HG02938 (cell line): ENCODE results near the gene ANKRD24.
A peak's percentile ranks its signal among the peaks of the same experiment; 100 is the strongest.
"Not testable (repeated sequence)": the region's sequence is repeated elsewhere in the genome, so short reads cannot be mapped to it uniquely, and the experiment has no call there.

Source experiments
- ATAC-seq: cut with Tn5 transposase; IDR thresholded peaks from one replicate; pipeline ENCODE4 v1.9.1; 2021; ENCODE audit warnings: mild to moderate bottlenecking, moderate library complexity; ENCODE audit not compliant: unreplicated experiment

ANKRD24 gene

GRCh38 chr19:4230237-4230636 is 47.7 kb downstream of the ANKRD24 start:
- ATAC-seq = not testable (repeated sequence)

- ATAC-seq = not testable (repeated sequence)
These were observed 49.0 kb downstream of the ANKRD24 start for GRCh38 chr19:4231521-4231920.

GRCh38 chr19:4232139-4232538 is 49.6 kb downstream of the ANKRD24 start:
- ATAC-seq = not testable (repeated sequence)

GRCh38 chr19:4232614-4233281 is 50.3 kb downstream of the ANKRD24 start:
- ATAC-seq = no peak

- no peak for ATAC-seq
These were observed 50.9 kb downstream of the ANKRD24 start for GRCh38 chr19:4233282-4233853.

GRCh38 chr19:4234142-4234861 is 51.8 kb downstream of the ANKRD24 start:
- ATAC-seq = no peak

- no peak for ATAC-seq
These were observed 52.3 kb downstream of the ANKRD24 start for GRCh38 chr19:4234862-4235201.

GRCh38 chr19:4237510-4237909 is 55.0 kb downstream of the ANKRD24 start:
- not testable (repeated sequence) for ATAC-seq

- no peak for ATAC-seq
These were observed 56.3 kb downstream of the ANKRD24 start for GRCh38 chr19:4238831-4239230.

- no peak for ATAC-seq
These were observed 59.4 kb downstream of the ANKRD24 start for GRCh38 chr19:4241824-4242430.

- ATAC-seq = not testable (repeated sequence)
These were observed 63.4 kb downstream of the ANKRD24 start for GRCh38 chr19:4245938-4246337.

GRCh38 chr19:4246767-4247593 is 64.5 kb downstream of the ANKRD24 start, which contains the start of gene YJU2:
Gene YJU2, plus strand, starts transcription at chr19:4247080. Its CDS starts 67 bp downstream, at chr19:4247147.
- peak; percentile 87 for ATAC-seq

- no peak for ATAC-seq
These were observed 74.1 kb downstream of the ANKRD24 start for GRCh38 chr19:4256563-4256962.

GRCh38 chr19:4257025-4257424 is 74.5 kb downstream of the ANKRD24 start:
- no peak for ATAC-seq

GRCh38 chr19:4258181-4258580 is 75.7 kb downstream of the ANKRD24 start:
- ATAC-seq = no peak

GRCh38 chr19:4260613-4261191 is 78.2 kb downstream of the ANKRD24 start:
- no peak for ATAC-seq

GRCh38 chr19:4264812-4265211 is 82.3 kb downstream of the ANKRD24 start:
- ATAC-seq = no peak

GRCh38 chr19:4266253-4267000 is 83.9 kb downstream of the ANKRD24 start:
- ATAC-seq = no peak

- ATAC-seq = no peak
These were observed 84.8 kb downstream of the ANKRD24 start for GRCh38 chr19:4267101-4267900.
